K562 (cell line): ENCODE data around the gene OPRL1. TPM values are rescaled to one million over a fixed set of nuclear protein-coding genes. Genes with fewer than 3 reads are reported as not detected.

Experiments
- BCOR ChIP-seq: fragments of 450-650 bp; IDR thresholded peaks from 2 replicates; pipeline ENCODE4 v1.6.1; 2016
- BRD9 ChIP-seq: fragments of 450-650 bp; IDR thresholded peaks from 2 replicates; pipeline ENCODE4 v1.6.1; 2018; ENCODE audit warnings: low read depth; ENCODE audit not compliant: partially characterized antibody
- CTCFL ChIP-seq: IDR thresholded peaks from 2 replicates; pipeline ENCODE4 v1.6.1; 2011; ENCODE audit warnings: borderline replicate concordance, low read depth, mild to moderate bottlenecking, moderate library complexity, low read length; ENCODE audit not compliant: insufficient read depth, poor library complexity, severe bottlenecking
- ETV5 ChIP-seq: sonication (generic); formaldehyde crosslinking; IDR thresholded peaks from 2 replicates; pipeline ENCODE4 v1.4.0; 2020; ENCODE audit warnings: low read depth, mild to moderate bottlenecking, missing genetic modification reagents
- FOXM1 ChIP-seq, 2 experiments: fragments of 450-650 bp in 1 of 2; sonication (generic) in 1 of 2; formaldehyde crosslinking in 1 of 2; IDR thresholded peaks; 2 replicates each; pipeline versions ENCODE4 v1.6.1 to v1.9.0; 2017 to 2022; ENCODE audit warnings: low read depth in 2 of 2, mild to moderate bottlenecking in 2 of 2, missing genetic modification reagents in 1 of 2, moderate library complexity in 1 of 2
- HMG20A ChIP-seq: fragments of 450-650 bp; formaldehyde crosslinking; conservative IDR thresholded peaks from 2 replicates; pipeline ENCODE4 v1.4.0; 2020; ENCODE audit warnings: mild to moderate bottlenecking, mixed read lengths
- ILK ChIP-seq: fragments of 450-650 bp; IDR thresholded peaks from 2 replicates; pipeline ENCODE4 v1.6.1; 2016; ENCODE audit warnings: missing genetic modification characterization, low read depth, mild to moderate bottlenecking, missing compliant biosample characterization, moderate library complexity, borderline replicate concordance
- KLF6 ChIP-seq: fragments of 250-450 bp; sonication (Bioruptor Pico); IDR thresholded peaks from 2 replicates; pipeline ENCODE4 v1.4.0; 2020; ENCODE audit warnings: mild to moderate bottlenecking, moderate library complexity, borderline replicate concordance
- PBX2 ChIP-seq, 2 experiments: IDR thresholded peaks in 1 of 2; conservative IDR thresholded peaks in 1 of 2; 2 replicates each; pipeline ENCODE4 v1.6.1; 2016; ENCODE audit warnings: low read depth in 2 of 2, mild to moderate bottlenecking in 1 of 2, missing compliant biosample characterization in 1 of 2, missing genetic modification characterization in 1 of 2, moderate library complexity in 1 of 2
- PRPF4 ChIP-seq: fragments of 200-400 bp; formaldehyde crosslinking; IDR thresholded peaks from one replicate; pipeline ENCODE4 v1.6.1; 2017; ENCODE audit warnings: low read length, low read depth, mild to moderate bottlenecking; ENCODE audit not compliant: insufficient read depth, poor library complexity, severe bottlenecking
- RBM14 ChIP-seq: fragments of 200-400 bp; formaldehyde crosslinking; IDR thresholded peaks from 2 replicates; pipeline ENCODE4 v1.6.1; 2018; ENCODE audit warnings: low read depth, mild to moderate bottlenecking, low read length, moderate library complexity, borderline replicate concordance; ENCODE audit not compliant: insufficient read depth
- RBM22 ChIP-seq: fragments of 200-400 bp; formaldehyde crosslinking; IDR thresholded peaks from 2 replicates; pipeline ENCODE4 v1.6.1; 2018; ENCODE audit warnings: low read length, low read depth; ENCODE audit not compliant: poor library complexity, severe bottlenecking
- SRF ChIP-seq, 2 experiments: fragments of 250-450, 450-650 bp in 1 of 2; sonication (Bioruptor Pico) in 1 of 2; sonication (generic) in 1 of 2; formaldehyde crosslinking; IDR thresholded peaks; 2 replicates each; pipeline versions ENCODE4 v1.5.0 to v1.5.1; 2020 to 2022; ENCODE audit warnings: mild to moderate bottlenecking in 1 of 2, missing genetic modification reagents in 1 of 2
- polyA plus RNA-seq, 8 experiments: library from polyadenylated mRNA; depleted of rRNA in 4 of 8; stranded (reverse) in 5 of 8; unstranded in 3 of 8; fragments of >200 nt; fragmentation: Nextera tagmentation in 2 of 8; fragmentation: Illumina TruSeq in 1 of 8; extraction: Ambion mirVana in 2 of 8; extraction: Trizol in 1 of 8; gene quantifications; 2 replicates each; pipeline versions ENCODE4 v1.2.1 to v1.2.3, GENCODE V29; 2011 to 2014; ENCODE audit warnings: inconsistent platforms in 1 of 8, missing spikeins in 1 of 8
- total RNA-seq, 7 experiments: library from RNA; depleted of rRNA in 6 of 7; stranded (reverse); fragments of >200 nt in 6 of 7; fragmentation: Illumina TruSeq in 2 of 7; extraction: Trizol in 2 of 7; gene quantifications; 2 replicates each; pipeline versions ENCODE4 v1.2.1 to v1.2.3, GENCODE V29; 2011 to 2021; ENCODE audit warnings: low replicate concordance in 1 of 7
- TF ChIP-seq, protein P1 (sequence below), 2 experiments: IDR thresholded peaks; 2 replicates each; pipeline ENCODE4 v1.6.1; 2012; ENCODE audit warnings: improper control_type of control experiment in 2 of 2, low read depth in 2 of 2, low read length in 2 of 2, borderline replicate concordance in 1 of 2
- TF ChIP-seq, protein P2 (sequence below): IDR thresholded peaks from 3 replicates; pipeline ENCODE4 v1.6.1; 2011; ENCODE audit warnings: borderline replicate concordance, mild to moderate bottlenecking; ENCODE audit not compliant: insufficient read length, insufficient read depth

The OPRL1 gene
- total and polyA plus RNA-seq, 9 of the 15 experiments (the other 6 are each of a cell fraction or from before 2014, with no cell fraction given), result 0.06 to 0.33 (median 0.11) TPM; not detected in 2

- no peak for TF ChIP-seq CTCFL
- peak; percentile 58; the same call in 1 of the 2 replicates for TF ChIP-seq ETV5 (CRISPR knock-in tag)
- no peak for TF ChIP-seq BRD9
- no peak for TF ChIP-seq BCOR
- no peak for TF ChIP-seq RBM22
- no peak for TF ChIP-seq HMG20A (CRISPR knock-in tag)
- TF ChIP-seq, protein P1, sequence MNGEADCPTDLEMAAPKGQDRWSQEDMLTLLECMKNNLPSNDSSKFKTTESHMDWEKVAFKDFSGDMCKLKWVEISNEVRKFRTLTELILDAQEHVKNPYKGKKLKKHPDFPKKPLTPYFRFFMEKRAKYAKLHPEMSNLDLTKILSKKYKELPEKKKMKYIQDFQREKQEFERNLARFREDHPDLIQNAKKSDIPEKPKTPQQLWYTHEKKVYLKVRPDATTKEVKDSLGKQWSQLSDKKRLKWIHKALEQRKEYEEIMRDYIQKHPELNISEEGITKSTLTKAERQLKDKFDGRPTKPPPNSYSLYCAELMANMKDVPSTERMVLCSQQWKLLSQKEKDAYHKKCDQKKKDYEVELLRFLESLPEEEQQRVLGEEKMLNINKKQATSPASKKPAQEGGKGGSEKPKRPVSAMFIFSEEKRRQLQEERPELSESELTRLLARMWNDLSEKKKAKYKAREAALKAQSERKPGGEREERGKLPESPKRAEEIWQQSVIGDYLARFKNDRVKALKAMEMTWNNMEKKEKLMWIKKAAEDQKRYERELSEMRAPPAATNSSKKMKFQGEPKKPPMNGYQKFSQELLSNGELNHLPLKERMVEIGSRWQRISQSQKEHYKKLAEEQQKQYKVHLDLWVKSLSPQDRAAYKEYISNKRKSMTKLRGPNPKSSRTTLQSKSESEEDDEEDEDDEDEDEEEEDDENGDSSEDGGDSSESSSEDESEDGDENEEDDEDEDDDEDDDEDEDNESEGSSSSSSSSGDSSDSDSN (IDR thresholded peaks at IDR 0.05; ENCODE audit: borderline replicate concordance in 1 of 2, low read depth in 2 of 2, low read length in 2 of 2), result no peak
- TF ChIP-seq PRPF4, result no peak
- TF ChIP-seq, protein P2, sequence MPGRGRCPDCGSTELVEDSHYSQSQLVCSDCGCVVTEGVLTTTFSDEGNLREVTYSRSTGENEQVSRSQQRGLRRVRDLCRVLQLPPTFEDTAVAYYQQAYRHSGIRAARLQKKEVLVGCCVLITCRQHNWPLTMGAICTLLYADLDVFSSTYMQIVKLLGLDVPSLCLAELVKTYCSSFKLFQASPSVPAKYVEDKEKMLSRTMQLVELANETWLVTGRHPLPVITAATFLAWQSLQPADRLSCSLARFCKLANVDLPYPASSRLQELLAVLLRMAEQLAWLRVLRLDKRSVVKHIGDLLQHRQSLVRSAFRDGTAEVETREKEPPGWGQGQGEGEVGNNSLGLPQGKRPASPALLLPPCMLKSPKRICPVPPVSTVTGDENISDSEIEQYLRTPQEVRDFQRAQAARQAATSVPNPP, result no peak
- TF ChIP-seq SRF (CRISPR knock-in tag; IDR thresholded peaks at IDR 0.05), result 0 out of 4 replicates have a peak, but pooled peaks of 1 of the 2 experiments have one; percentile 57
- no peak for TF ChIP-seq RBM14
- no peak for TF ChIP-seq PBX2 (CRISPR knock-in tag; IDR thresholded peaks at IDR 0.05; ENCODE audit: low read depth)
- no peak for TF ChIP-seq PBX2 (tag; conservative IDR thresholded peaks at IDR 0.05; ENCODE audit: low read depth)
- no peak for TF ChIP-seq FOXM1 (IDR thresholded peaks at IDR 0.05; ENCODE audit: low read depth)
- TF ChIP-seq FOXM1 (CRISPR knock-in tag; IDR thresholded peaks at IDR 0.05; ENCODE audit: low read depth), result no peak
- peak; percentile 77; the same call in 1 of the 2 replicates for TF ChIP-seq KLF6 (CRISPR knock-in tag)
- TF ChIP-seq ILK, result no peak
These were observed 17.1 kb upstream of the OPRL1 start, which contains the start of gene TCEA2 (continued) for GRCh38 chr20:64062596-64063388.
